Inflammatory macrophage treated with lipopolysaccharide for 1 hour (primary cell): Measurements from ENCODE around the gene TAOK2.
"Not testable (repeated sequence)": the region's sequence is repeated elsewhere in the genome, so short reads cannot be mapped to it uniquely, and the experiment has no call there.

Experiments used
- DNase-seq, 2 donors: peaks; one replicate each; pipeline ENCODE4 v3.0.0-alpha.2; 2020 to 2022

TAOK2 gene

GRCh38 chr16:30004811-30005242 lies 31.2 kb downstream of the TAOK2 start:
- no peak for DNase-seq

- DNase-seq, result peak; percentile 22 to 38
Observed at GRCh38 chr16:30005341-30006094, 31.9 kb downstream of the TAOK2 start.

GRCh38 chr16:30006095-30006473 lies 32.4 kb downstream of the TAOK2 start:
- no peak for DNase-seq

GRCh38 chr16:30006659-30007377 lies 33.1 kb downstream of the TAOK2 start:
- DNase-seq, result no peak

- DNase-seq, result no peak
Observed at GRCh38 chr16:30007378-30007895, 33.8 kb downstream of the TAOK2 start.

- DNase-seq, result no peak
Observed at GRCh38 chr16:30009085-30009862, 35.6 kb downstream of the TAOK2 start.

- DNase-seq, result no peak
Observed at GRCh38 chr16:30009990-30010843, 36.5 kb downstream of the TAOK2 start.

GRCh38 chr16:30010844-30011713 lies 37.4 kb downstream of the TAOK2 start, which contains the start of gene DOC2A:
TSS of gene DOC2A (minus strand) at chr16:30011027. CDS start at chr16:30010222, 805 bp downstream.
- no peak for DNase-seq

GRCh38 chr16:30011714-30012504 lies 38.2 kb downstream of the TAOK2 start:
- DNase-seq, result no peak

GRCh38 chr16:30012598-30012997 lies 38.9 kb downstream of the TAOK2 start:
- DNase-seq, result not testable (repeated sequence)

- DNase-seq, result not testable (repeated sequence)
Observed at GRCh38 chr16:30015450-30015849, 41.8 kb downstream of the TAOK2 start.

GRCh38 chr16:30016555-30017276 lies 43.0 kb downstream of the TAOK2 start:
- DNase-seq, result no peak

GRCh38 chr16:30017277-30017656 lies 43.6 kb downstream of the TAOK2 start:
- no peak for DNase-seq

- DNase-seq, result not testable (repeated sequence)
Observed at GRCh38 chr16:30017937-30018336, 44.3 kb downstream of the TAOK2 start.

GRCh38 chr16:30018731-30019158 lies 45.1 kb downstream of the TAOK2 start:
- no peak for DNase-seq

- DNase-seq, result no peak
Observed at GRCh38 chr16:30022887-30023286, 49.2 kb downstream of the TAOK2 start, which contains the start of gene C16orf92. TSS of gene C16orf92 (plus strand) at chr16:30023198. CDS start at chr16:30023341, 143 bp downstream.

- DNase-seq, result no peak
Observed at GRCh38 chr16:30023586-30023985, 49.9 kb downstream of the TAOK2 start.

GRCh38 chr16:30024451-30024850 lies 50.8 kb downstream of the TAOK2 start:
- DNase-seq, result no peak

GRCh38 chr16:30025156-30025555 lies 51.5 kb downstream of the TAOK2 start:
- DNase-seq, result no peak
